Calu3 (cell line): ENCODE data around the gene CDK12. TPM values are rescaled to one million over a fixed set of nuclear protein-coding genes. Genes with fewer than 3 reads are reported as not detected.
A peak's percentile ranks its signal among the peaks of the same experiment; 100 is the strongest.
"Not testable (repeated sequence)": the region's sequence is repeated elsewhere in the genome, so short reads cannot be mapped to it uniquely, and the experiment has no call there.

ENCODE experiments used
- BruUV-seq: library from RNA; stranded (reverse); fragments of 400-500 nt; replicated peaks from 2 replicates; lab custom pipeline; 2021; lab: Mats Ljungman, UMichigan
- CTCF ChIA-PET: fragments of 300-600 bp; sonication (Branson Sonifier 250); formaldehyde crosslinking; loops from one replicate; lab custom pipeline; 2022; ENCODE audit warnings: antibody characterized with exemption; lab: Charles Lee
- DNase-seq: peaks from one replicate; pipeline ENCODE4 v3.0.0; 2022
- H3K27ac Mint-ChIP-seq: one replicate; pipeline ENCODE4 v1.8.0; 2022; ENCODE audit warnings: mixed read lengths; ENCODE audit not compliant: unreplicated experiment
- H3K27me3 Mint-ChIP-seq: one replicate; pipeline ENCODE4 v1.8.0; 2022; ENCODE audit warnings: mixed read lengths; ENCODE audit not compliant: unreplicated experiment
- H3K36me3 Mint-ChIP-seq: one replicate; pipeline ENCODE4 v1.8.0; 2022; ENCODE audit warnings: mild to moderate bottlenecking, moderate library complexity, mixed read lengths; ENCODE audit not compliant: insufficient read depth, unreplicated experiment
- H3K4me1 Mint-ChIP-seq: one replicate; pipeline ENCODE4 v1.8.0; 2022; ENCODE audit warnings: mild to moderate bottlenecking, low read depth, mixed read lengths; ENCODE audit not compliant: unreplicated experiment
- H3K4me3 Mint-ChIP-seq: one replicate; pipeline ENCODE4 v1.8.0; 2022; ENCODE audit warnings: mild to moderate bottlenecking, low read depth, moderate library complexity, mixed read lengths; ENCODE audit not compliant: unreplicated experiment
- H3K9me3 Mint-ChIP-seq: one replicate; pipeline ENCODE4 v1.8.0; 2022; ENCODE audit warnings: low read depth, mixed read lengths; ENCODE audit not compliant: unreplicated experiment
- intact Hi-C: fragments of 100-400 bp; cut with micrococcal nuclease; formaldehyde crosslinking; loops from one replicate; pipeline ENCODE4 v1.10.0; 2022; ENCODE audit not compliant: unreplicated experiment
- total RNA-seq: library from RNA; stranded (reverse); gene quantifications from 2 replicates; pipeline ENCODE4 v1.2.3, GENCODE V29; 2022
- TF ChIP-seq, protein P1 (sequence below): fragments of 200-600 bp; IDR thresholded peaks from one replicate; pipeline ENCODE4 v1.8.0; 2022; ENCODE audit warnings: antibody characterized with exemption; ENCODE audit not compliant: unreplicated experiment

Gene CDK12
- total RNA-seq, 1 experiment from 2014 or later: 321 TPM

DNA sequence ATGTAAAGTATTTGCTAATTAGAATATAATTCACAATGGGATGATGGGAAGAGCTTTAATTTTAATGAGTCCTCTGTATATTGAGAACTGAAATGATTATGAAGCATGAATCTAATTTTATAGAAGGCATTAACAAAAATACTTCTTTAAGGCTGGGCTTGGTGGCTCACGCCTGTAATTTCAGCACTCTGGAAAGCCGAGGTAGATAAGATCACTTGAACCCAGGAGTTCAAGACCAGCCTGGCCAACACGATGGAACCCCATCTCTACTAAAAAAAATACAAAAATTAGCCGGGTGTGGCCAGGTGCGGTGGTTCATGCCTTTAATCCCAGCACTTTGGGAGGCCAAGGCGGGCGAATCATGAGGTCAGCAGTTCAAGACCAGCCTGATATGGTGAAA, 12.0 kb downstream of the CDK12 start:
- CTCF ChIA-PET: interaction anchor here (0.6 to 1.0 kb wide), 4 partner anchors 22 to 607 kb away, joined by 3 to 4 read pairs (median 4); partner anchors contain the start of gene MED1
- intact Hi-C loops: no loop called here
- no peak for DNase-seq
- BruUV-seq: no TSS peak
- no peaks in the 10 kb centered on the region for H3K4me1 Mint-ChIP-seq
- TF ChIP-seq, protein P1, sequence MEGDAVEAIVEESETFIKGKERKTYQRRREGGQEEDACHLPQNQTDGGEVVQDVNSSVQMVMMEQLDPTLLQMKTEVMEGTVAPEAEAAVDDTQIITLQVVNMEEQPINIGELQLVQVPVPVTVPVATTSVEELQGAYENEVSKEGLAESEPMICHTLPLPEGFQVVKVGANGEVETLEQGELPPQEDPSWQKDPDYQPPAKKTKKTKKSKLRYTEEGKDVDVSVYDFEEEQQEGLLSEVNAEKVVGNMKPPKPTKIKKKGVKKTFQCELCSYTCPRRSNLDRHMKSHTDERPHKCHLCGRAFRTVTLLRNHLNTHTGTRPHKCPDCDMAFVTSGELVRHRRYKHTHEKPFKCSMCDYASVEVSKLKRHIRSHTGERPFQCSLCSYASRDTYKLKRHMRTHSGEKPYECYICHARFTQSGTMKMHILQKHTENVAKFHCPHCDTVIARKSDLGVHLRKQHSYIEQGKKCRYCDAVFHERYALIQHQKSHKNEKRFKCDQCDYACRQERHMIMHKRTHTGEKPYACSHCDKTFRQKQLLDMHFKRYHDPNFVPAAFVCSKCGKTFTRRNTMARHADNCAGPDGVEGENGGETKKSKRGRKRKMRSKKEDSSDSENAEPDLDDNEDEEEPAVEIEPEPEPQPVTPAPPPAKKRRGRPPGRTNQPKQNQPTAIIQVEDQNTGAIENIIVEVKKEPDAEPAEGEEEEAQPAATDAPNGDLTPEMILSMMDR: no peak
- H3K9me3 Mint-ChIP-seq: no peaks in the 10 kb centered on the region
- H3K36me3 Mint-ChIP-seq: peaks cover 99% of the 10 kb centered on the region
- H3K4me3 Mint-ChIP-seq: no peak overlapping the region
- no peak overlapping the region for H3K27ac Mint-ChIP-seq
- H3K27me3 Mint-ChIP-seq: no peaks in the 10 kb centered on the region

DNA sequence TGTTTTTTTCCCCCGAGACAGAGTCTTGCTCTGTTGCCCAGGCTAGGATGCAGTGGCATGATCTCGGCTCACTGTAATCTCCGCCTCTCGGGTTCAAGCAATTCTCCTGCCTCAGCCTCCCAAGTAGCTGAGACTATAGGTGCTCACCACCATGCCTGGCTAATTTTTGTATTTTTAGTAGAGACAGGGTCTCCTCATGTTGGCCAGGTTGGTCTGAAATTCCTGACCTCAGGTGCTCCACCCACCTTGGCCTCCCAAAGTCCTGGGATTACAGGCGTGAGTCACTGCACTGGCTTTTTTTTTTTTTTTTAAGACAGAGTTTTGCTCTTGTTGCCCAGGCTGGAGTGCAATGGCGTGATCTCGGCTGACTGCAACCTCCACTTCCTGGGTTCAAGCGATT, 18.3 kb downstream of the CDK12 start:
- intact Hi-C loops, H3K4me1 Mint-ChIP-seq, H3K27me3 Mint-ChIP-seq, BruUV-seq, H3K9me3 Mint-ChIP-seq, H3K4me3 Mint-ChIP-seq, H3K27ac Mint-ChIP-seq, DNase-seq: not testable (repeated sequence)
- peaks cover 96% of the 10 kb centered on the region for H3K36me3 Mint-ChIP-seq
- CTCF ChIA-PET: interaction anchor here (0.6 to 4.3 kb wide), 9 partner anchors 9 to 235 kb away, joined by 3 to 30 read pairs (median 4); partner anchors contain the start of gene CDK12

DNA sequence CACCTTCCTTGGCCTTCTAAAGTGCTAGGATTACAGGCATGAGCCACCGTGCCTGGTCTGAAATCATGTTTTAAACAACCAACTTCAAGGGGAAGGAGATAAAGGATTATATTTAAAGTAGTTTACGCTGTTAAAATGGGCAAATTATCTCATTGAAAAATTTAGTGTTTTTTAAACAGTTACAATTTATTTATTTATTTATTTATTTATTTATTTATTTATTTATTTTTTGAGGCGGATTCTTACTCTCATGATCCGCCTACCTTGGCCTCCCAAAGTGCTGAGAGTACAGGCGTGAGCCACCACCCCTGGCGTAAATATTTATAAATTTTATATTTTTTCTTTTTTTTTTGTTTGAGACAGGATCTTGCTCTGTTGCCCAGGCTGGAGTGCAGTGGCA, 22.2 kb downstream of the CDK12 start:
- intact Hi-C loops: no loop called here
- TF ChIP-seq, protein P1: no peak
- Mint-ChIP-seq H3K27me3 (no peaks in the 10 kb centered on the region), H3K4me3 (no peak overlapping the region), H3K36me3 (peaks cover 97% of the 10 kb centered on the region), H3K9me3 (no peaks in the 10 kb centered on the region), H3K4me1 (no peaks in the 10 kb centered on the region), H3K27ac (no peak overlapping the region)
- DNase-seq: no peak
- CTCF ChIA-PET: interaction anchor here (0.7 kb wide), 3 partner anchors 8 to 995 kb away, joined by 4 to 8 read pairs (median 8); no protein-coding TSS in a partner anchor
- BruUV-seq: no TSS peak

DNA sequence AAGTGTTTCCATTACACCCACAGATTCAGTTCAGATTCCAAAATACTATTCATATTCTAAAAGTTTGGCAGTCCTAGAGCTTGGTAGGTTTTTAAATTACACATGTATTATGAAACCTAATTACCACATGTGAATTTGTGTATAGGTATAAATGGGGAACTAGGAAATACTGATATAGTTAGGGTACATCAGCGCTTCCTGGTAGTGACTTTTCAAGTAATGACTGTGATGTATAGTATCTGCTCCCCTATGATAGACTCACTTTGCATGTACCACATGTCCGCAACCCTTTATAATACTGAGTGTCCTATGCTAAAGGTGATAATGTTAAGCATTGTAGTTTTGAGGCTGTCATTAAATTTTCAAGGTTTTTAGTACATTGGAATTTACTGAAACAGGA, 22.9 kb downstream of the CDK12 start:
- TF ChIP-seq, protein P1: no peak
- CTCF ChIA-PET: interaction anchor here (0.6 to 0.7 kb wide), 2 partner anchors 9 to 38 kb away, joined by 4 to 6 read pairs; no protein-coding TSS in a partner anchor
- DNase-seq: no peak
- intact Hi-C loops: no loop called here
- H3K27me3 Mint-ChIP-seq: no peaks in the 10 kb centered on the region
- H3K4me1 Mint-ChIP-seq: no peaks in the 10 kb centered on the region
- BruUV-seq: TSS peak; percentile 6
- H3K9me3 Mint-ChIP-seq: no peaks in the 10 kb centered on the region
- no peak overlapping the region for H3K27ac Mint-ChIP-seq
- H3K4me3 Mint-ChIP-seq: no peak overlapping the region
- peaks cover 98% of the 10 kb centered on the region for H3K36me3 Mint-ChIP-seq

DNA sequence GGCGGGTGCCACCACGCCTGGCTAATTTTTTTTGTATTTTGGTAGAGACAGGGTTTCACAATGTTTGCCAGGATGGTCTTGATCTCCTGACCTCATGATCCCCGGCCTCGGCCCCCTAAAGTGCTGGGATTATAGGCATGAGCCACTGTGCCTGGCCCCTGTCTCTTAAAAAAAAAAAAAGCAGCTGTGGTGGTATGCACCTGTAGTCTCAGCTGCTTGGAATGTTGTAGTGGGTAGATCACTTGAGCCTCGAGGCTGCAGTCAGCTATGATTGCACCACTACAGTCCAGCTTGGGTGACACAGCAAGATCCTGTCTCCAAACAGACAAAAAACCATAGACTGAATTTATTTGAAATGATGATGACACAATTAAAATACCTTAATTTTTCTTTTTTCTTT, 24.3 kb downstream of the CDK12 start:
- CTCF ChIA-PET: interaction anchor here (0.6 to 2.0 kb wide), 23 partner anchors 11 to 1001 kb away, joined by 3 to 13 read pairs (median 4); partner anchors contain the start of genes CDK12 and MED1
- peak overlapping the region; percentile 21 for H3K27ac Mint-ChIP-seq
- intact Hi-C loops: no loop called here
- no TSS peak for BruUV-seq
- peaks cover 92% of the 10 kb centered on the region for H3K36me3 Mint-ChIP-seq
- H3K9me3 Mint-ChIP-seq: no peaks in the 10 kb centered on the region
- no peaks in the 10 kb centered on the region for H3K4me1 Mint-ChIP-seq
- peak; percentile 61 for DNase-seq
- no peak overlapping the region for H3K4me3 Mint-ChIP-seq
- TF ChIP-seq, protein P1: no peak
- H3K27me3 Mint-ChIP-seq: no peaks in the 10 kb centered on the region
